NCI-H1048 (cell line): Measurements from ENCODE around the gene SNX3.
"Not testable (repeated sequence)": the region's sequence is repeated elsewhere in the genome, so short reads cannot be mapped to it uniquely, and the experiment has no call there.

ENCODE experiments used
- DNase-seq: peaks from one replicate; lab custom pipeline; 2025; lab: John Stamatoyannopoulos, UW

The SNX3 gene

DNA sequence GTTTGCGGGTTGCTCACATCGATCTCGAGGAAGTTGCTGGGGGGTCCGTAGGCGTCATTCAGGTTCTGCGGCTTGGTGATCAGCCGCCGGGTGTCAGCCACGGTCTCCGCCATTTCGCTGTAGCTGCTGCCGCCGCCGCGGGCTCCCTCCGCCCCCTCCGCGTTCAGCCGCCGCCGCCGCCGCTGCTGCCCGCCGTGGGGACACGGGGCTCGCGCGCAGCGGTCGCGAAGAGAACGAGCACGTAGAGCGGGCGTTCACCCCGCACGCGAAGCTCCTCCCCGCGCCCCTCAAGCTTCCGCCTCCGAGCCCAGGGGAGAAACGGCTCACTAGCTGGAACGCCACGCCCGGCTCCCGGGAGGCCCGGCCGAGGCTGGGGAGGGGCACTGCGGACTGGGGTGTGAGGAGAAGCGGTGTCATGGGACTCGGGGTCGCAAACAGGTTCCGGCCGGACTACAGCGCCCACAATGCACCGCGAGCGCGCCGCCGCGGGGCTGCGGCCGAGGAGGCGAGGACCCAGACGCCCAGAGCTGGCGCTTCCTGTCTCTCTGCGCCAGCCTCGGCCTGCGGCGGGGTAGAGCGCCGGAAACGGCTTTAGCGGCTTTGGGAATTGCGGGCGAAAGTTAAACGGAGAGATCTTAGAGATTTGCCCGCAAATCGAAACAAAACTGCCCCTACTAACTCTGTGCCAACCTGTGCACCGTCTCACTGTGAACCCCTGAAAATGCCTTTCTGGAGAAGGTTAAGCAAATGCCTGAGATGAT is at the start of gene SNX3:
SNX3 (minus strand) TSS at position 232 of the 761 bp plus-strand sequence; CDS start at position 113, 119 bp downstream.
- DNase-seq: peak; percentile 87

DNA sequence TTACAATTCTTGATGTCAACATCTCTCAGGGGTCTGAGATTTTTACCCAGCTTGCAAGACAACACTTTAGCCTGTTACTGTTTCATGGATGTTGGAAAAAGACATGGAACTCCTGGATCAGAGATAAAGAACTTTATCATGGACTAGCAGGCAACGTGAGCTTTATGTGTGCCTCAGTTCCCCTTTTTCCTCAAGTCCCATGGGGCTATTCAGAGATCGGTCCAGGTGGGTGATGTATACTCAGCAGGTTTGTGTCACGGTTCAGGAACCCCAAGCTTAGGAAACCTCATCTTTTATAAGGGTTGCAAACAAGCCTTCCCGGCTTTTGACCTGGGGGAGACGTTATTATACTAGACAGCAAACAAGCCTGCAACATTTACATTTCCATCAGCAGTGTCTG is 49.0 kb upstream of the SNX3 start:
- no peak for DNase-seq

DNA sequence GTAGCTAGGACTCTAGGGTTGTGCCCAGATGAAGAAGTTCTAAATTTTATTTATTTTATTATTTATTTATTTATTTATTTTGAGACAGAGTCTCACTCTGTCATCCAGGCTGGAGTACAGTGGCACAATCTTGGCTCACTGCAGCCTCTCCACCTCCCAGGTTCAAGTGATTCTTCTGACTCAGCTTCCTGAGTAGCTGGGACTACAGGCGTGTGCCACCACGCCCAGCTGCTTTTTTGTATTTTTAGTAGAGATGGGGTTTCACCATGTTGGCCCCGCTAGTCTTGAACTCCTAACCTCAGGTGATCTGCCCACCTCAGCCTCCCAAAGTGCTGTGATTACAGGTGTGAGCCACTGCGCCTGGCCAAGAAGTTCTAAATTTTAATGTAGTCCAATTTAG is 47.8 kb upstream of the SNX3 start:
- DNase-seq: not testable (repeated sequence)

DNA sequence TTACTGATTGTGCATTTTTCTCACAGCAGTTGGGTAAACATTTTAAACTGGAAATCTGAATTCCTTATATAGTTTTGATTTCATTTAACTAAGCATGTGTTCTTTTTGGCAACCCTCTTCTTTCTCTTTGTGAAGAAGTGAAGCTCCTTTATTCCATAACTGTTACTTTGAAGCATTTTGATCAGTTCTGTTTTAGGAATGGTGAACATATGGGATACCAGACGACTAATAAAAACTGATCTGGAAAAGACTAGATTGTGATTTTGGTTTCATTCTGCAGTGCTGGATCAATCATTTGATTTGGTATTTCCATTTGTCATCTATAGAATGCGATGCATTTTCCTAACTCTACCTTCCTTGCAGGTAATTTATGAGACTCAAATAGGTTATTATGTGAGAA is 43.8 kb upstream of the SNX3 start:
- DNase-seq: no peak

DNA sequence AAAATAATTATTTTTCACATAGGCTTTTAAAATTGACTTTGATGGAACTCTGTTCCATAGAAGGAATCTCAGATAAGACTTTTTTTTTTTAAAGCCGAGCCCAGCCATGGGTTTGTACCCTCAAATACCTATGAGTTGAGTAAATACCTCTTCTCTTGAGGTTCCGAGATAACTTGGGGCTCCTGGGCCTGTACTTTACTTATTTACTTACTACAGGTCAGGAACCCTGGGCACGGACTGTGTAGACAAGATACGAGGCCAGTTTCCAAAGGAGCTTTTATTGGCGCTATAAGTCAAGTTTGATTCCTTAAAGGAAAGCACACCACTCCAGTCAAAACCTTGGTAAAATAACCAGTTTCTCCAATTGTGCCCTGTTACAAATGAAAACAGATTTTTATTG is 41.5 kb upstream of the SNX3 start:
- no peak for DNase-seq

DNA sequence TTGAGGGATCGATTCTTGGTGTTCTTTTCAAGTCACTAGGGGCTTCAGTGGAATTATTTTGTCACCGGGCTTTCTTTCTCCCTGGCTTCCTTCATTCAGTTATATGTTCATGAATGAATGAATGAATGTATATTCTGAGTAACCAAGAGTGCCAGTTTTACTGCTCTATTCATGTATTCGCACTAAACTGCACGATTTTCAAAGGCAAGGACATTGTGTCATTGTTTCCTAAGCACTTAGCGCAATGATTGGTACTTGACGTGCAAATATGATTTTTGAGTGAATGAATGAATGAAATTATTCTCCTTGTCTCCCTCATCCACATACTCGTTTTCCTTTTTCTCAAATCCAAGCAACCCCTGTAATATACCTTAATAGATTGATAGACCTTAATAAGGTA is 34.8 kb upstream of the SNX3 start:
- no peak for DNase-seq

DNA sequence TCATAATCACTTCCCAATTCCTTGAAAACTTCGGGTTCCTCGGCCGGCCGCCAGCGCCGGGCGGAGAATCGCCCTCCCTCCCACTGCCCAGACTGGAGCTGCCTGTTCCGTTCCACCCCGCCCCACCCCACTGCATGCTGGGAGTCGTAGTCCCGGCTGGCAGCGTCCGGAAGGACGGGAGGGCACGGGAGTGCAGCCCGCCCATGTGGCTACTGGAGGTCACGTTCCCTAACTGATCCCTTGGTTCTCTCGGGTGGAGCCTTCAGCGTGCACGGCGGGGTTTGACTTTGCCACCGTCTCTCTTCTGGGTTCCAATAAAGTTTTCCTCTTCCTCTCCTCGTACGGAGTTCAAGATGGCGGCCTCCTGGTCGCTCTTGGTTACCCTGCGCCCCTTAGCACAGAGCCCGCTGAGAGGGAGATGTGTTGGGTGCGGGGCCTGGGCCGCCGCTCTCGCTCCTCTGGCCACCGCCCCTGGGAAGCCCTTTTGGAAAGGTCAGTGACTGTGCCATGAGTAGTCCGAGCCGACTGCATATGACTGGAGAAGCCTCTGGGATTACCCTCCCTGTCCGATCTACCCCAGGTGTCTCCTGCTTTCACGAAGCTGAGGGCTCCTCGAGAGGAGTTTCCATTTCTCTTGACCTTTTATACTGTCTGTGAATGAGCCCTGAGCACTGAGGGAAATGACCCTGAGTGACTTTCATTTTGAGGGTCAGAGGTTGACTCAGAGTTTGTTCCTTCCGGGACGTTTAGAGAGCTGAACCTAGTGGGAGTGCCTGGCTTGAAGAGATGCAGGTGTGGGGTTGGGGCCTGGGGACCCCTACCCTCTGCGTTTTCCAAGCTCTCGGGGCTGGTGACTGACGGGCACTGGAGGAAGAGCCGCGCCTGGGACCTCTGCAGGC is 34.1 kb upstream of the SNX3 start, which contains the start of gene AFG1L:
AFG1L (plus strand) TSS at position 328 of the 899 bp plus-strand sequence; CDS start at position 354, 26 bp downstream.
- peak; percentile 74 for DNase-seq

DNA sequence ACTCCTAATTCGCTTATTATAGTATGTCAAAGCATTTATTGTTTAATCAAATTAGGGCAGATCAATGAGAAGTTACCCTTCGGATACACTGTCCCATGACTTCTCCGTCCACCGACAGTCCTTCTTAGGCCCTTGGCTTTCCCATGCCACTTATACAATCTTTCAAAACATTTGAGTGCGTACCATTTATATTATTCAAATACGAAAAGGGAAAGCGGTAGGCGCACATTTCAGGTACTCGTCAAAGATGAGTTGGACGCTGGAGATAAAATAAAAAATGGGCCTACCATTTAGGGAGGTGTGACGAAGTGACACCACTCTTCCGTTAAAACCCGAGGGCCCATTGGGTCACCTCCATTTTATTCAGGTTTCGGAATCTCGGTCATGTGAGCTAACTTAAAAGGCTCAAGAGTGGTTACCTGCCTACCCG is 33.5 kb upstream of the SNX3 start:
- no peak for DNase-seq

DNA sequence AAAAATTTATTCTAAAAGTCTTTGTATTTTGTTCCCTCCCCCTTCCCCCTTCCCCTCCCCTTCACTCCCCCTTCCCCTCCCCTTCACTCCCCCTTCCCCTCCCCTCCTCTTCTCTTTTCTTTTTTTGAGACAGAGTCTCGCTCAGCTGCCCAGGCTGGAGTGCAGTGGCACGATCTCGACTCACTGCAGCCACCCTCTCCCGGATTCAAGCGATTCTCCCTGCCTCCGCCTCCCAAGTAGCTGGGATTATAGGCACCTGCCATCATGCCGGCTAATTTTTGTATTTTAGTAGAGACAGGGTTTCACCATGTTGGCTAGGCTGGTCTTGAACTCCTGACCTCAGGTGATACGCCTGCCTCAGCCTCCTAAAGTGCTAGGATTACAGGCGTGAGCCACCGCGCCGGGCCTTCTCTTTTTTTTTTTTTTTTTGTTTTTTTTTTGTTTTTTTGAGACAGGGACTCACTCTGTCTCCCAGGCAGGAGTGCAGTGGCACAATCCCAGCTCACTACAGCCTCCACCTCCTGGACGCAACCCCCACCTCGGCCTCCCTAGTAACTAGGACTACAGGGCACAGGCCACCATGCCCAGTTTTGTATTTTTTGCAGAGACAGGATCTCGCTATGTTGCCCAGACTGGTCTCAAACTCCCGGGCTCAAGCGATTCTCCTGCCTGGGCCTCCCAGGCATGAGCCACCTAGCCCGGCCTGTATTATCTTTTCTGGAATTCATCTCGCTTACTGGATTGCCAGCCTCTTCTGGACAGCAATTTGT is 32.9 kb upstream of the SNX3 start:
- DNase-seq: no peak

DNA sequence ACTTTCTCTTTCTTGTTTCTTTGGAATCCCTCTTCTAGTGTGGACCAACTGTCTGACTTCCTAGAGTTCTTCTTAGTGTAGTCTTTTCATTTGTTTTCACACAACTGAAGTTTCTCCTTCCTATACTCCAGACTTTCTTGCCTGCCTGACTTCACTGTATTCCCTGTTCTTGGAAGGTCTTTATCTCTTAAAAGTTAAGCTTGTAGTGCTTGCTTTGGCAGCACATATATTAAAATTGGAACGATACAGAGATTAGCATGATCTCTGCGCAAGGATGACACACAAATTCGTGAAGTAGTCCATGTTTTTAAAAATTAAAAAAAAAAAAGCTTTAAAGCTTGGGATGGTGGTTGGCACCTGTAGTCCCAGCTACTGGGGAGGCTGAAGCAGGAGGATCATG is 31.7 kb upstream of the SNX3 start:
- not testable (repeated sequence) for DNase-seq

DNA sequence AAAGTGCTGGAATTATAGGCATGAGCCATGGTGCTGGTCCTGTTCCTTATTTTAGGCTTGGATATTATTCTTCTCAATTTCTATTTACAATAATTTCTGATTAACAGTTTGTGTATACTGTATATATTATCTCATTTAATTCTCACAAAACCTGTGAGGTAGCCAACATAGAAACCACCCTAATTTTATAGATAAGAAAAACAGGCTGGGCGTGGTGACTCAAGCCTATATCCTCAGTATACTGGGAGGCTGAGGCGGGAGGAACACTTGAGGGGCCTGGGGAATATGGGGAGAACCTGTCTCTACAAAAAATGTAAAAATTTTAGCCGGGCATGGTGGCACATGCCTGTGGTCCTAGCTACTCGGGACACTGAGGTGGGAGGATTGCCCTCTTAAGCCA is 30.3 kb upstream of the SNX3 start:
- DNase-seq: no peak

DNA sequence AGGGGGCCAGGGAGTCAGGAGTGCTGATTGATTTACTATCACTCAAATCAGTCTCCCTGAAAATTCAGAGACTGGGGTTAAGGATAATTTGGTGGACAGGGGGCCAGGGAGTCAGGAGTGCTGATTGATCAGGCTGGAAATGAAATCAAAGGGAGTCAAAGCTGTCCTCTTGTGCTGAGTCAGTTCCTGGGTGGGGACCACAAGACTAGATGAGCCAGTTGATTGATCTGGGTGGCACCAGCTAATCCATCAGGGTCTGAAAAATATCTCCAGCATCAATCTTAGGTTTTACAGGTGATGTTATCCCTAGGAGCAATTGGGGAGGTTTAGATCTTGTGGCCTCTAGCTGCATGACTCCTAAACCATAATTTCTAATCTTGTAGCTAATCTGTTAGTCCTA is 27.9 kb upstream of the SNX3 start:
- no peak for DNase-seq

DNA sequence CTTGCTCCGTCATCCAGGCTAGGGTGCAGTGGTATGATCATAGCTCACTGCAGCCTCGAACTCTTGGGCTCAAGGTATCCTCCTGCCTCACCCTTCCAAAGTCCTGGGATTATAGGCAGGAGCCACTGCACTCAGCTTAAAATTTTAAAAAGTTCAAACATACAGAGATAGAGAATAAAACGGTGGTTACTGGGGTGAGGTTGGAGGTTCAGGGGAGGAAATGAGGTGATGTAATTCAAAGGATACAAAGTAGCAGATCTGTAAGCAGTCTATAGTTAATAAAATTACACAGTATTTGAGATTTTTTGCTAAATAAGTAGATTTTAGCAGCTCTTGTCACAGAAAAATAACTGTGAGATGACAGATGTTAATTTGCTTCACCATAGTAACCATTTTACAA is 26.5 kb upstream of the SNX3 start:
- no peak for DNase-seq

DNA sequence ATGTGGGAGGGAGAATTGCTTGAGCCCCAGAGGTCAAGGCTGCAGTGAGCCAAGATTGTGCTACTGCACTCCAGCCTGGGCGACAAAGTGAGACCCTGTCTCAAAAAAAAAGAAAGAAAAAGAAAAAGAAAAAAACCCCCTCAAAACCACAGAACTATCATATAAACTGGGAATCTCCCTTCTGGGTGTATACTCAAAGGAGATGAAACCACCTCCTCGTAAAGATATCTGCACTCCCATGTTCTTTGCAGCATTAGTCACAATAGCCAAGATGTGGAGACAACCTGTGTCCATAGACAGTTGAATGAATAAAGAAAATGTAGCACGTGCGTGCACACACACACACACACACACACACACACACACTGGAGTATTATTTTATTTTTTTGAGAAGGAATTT is 25.5 kb upstream of the SNX3 start:
- DNase-seq: no peak

DNA sequence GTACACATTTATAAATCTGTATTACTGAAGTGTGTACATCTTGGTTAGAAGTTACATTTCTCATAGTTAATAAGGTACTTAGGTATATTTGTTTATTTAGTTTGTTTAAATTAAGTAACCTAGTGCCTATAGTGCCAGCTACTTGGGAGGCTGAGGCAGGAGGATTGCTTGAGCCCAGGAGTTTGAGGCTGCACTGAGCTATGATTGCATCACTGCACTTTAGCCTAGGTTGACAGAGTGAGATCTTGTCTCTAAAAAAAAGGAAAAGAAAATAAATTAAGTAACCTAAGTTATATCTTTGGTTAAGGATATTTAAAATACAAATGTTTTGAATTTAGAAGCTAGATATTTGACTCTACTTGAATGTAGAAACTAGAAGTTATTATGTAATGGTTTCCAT is 24.5 kb upstream of the SNX3 start:
- DNase-seq: no peak

DNA sequence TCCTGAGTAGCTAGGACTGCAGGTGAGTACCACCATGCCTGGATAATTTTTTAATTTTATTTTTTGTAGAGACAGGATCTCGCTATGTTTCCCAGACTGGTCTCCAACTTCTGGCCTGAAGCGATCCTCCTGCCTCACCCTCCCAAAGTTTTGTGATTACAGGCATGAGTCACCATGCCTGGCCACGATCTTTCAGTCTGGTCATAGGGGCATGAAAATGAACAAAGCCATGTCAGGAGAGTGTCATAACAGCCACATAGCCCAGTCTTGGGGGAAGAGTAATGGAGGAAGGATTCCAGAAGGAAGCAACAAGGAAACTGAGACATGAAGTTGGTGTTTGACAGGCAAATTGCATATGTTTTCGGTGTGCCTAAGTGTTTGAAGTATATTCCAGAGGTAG is 17.0 kb upstream of the SNX3 start:
- no peak for DNase-seq

DNA sequence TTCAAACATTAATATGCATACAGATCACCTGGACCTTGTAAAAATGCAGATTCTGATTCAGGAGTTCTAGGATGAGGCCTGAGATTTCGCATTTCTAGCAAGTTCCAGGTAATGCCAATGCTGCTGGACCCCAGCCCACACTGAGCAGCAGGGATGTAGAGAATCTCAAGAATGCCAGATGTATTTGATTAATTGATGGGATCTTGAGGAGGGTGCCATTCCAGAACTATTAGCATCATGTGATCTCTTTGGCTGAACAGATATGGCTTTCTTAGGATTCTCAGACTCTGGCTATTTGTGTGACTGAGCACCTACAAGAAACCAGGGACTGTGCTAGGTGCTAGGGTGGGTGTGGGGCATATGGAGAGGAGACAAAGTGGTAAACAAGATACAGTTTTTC is 16.5 kb upstream of the SNX3 start:
- no peak for DNase-seq

DNA sequence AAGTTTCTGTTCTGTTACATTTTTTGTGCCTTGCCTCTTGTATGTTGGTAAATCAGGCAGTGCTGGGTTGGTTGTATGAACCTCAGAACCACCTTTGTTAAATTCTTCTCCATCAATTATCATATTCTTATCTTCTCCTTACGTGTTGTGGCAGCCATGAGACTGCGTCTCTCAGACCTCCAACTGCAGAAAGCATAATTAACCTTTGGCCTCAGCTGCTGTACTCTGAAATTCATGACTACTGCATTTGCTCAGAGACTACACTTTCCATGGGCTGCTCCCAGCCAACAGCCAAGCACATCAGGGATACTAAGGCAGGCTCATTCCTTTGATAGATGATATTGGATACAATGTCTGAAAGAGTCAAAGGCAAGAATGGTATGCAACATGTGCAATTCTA is 15.1 kb upstream of the SNX3 start:
- no peak for DNase-seq

DNA sequence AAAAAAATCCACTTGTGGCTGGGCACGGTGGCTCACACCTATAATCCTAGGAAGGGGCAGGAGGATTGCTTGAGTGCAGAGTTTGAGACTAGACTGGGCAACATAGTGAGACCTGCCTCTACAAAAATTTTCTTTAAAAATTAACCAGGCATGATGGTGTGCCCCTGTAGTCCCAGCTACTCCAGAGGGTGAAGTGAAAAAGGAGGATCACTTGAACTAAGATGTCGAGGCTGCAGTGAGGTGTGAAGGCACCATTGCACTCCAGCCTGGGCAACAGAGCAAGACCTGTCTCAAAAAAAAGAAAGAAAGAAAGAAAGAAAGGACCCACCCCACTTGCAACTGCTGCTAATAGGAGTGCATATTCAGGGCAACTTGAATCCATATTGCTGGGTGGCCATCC is 13.7 kb upstream of the SNX3 start:
- DNase-seq: no peak

DNA sequence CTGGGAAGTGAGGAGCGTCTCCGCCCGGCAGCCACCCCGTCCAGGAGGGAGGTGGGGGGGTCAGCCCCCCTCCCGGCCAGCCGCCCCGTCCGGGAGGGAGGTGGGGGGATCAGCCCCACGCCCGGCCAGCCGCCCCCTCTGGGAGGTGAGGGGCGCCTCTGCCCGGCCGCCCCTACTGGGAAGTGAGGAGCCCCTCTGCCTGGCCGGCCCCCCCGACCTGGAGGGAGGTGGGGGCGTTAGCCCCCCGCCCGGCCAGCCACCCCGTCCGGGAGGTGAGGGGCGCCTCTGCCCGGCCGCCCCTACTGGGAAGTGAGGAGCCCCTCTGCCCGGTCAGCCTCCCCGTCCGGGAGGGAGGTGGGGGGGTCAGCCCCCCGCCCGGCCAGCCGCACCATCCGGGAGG is 9.1 kb upstream of the SNX3 start:
- not testable (repeated sequence) for DNase-seq

DNA sequence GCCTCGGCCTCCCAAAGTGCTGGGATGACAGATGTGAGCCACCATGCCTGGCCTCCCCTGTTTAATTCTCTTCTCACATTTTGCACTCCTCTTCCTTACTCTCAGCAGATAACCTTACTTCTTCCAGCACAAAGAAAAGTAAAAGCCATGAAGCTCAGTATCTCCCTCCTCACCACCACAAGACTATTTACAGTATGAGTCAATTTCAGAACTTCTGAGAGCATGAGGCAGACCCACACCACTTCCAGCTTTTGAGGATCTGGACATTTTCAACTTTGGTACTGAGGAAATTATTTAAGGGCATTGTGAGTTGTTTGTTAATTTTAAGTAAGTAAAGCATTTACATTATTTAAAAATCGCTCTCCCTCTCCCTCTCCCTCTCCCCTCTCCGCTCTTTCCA is 8.0 kb upstream of the SNX3 start:
- no peak for DNase-seq

DNA sequence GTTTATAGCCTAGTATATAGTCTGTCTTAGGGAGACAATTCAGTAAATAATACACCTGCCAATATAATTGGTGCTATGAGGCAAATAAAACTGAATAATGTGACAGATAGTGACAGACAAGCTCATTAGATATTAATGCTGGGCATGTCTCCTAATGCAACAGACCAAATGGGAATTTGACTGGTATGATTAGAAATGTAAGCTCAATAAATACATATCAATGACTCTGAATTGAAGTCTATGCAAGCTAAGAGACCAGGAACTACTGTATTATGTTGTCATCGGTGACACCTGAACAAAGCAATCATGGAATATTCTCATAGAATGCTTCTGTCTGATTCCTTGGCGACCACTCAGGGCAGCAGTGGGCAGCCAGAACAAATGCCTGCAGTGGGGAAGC is 2.5 kb upstream of the SNX3 start:
- no peak for DNase-seq
